Kidney tubule cell (primary cell): ENCODE data around the gene CSK.

Experiments used
- DNase-seq: peaks from one replicate; pipeline ENCODE4 v3.0.0-alpha.2; 2018; ENCODE audit warnings: low spot score

Gene CSK

DNA sequence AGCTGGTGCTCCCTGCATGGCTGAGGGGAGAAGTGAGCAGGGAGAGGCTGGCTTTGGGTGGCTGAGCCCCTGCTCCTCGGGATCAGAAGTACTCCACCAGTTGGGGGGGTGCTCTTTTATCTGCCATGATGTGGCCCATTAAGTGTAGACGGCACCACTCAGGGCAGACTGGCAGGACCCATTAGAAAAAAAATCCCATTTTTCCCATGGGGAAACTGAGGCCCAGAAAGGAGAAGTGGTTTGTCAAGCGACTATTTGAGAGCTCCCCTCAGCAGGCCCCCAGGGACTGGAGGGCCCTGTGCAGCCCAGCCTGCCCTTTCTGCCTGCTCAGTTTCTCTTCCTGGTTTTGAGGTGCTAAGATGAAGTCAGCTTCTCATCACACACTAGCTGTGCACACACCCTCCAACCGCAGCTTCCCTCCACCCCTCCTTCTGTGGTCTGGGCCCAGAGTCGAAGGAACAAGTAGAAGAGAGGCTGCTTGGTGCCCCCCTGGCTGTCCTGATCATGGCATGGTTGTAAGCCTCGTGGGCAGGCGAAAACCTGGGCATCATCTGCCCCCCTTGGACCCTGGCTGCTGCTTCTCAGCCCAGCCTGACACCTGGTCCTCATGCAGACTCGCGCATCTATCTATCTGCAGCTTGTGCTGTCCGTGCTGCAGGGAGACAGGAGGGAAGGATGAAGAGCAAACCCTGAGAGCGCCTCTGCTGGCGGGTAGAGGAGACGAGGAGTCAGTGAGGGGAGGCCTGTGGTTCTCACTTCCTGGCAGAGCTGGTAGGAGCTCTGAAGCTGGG is 5.6 kb downstream of the CSK start:
- DNase-seq, result peak; percentile 43

DNA sequence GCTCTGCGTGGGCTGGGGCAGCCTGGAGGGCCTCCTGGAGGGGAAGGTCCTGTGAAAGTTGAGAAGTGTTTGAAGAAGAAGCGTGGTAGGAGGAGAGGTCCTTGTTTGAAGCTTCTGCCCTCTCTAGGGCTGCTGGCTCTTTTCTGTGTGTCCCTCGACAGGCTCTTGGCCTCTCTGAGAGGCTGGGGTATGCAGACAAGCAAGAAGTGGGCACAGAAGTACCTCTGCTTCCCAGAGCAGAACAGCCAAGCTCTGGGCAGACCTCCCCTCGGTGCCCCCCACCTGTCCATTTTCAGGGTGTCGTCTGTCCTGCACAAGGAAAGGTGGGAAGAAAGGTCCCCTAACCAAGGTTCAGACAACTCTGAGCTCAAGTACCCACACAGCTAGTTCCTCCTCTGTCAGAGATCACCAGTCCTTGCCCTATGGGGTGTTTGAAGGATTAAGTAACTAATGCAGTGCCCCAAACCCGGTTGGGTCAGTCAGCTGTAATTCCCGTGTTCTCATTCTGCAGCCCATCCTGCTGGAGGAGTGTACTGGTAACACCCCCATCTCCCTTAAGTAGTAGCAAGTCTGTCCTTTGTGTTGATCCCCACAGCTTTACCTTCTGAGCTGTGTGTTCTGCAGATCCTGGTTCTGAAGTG is 6.3 kb downstream of the CSK start:
- DNase-seq, result no peak

DNA sequence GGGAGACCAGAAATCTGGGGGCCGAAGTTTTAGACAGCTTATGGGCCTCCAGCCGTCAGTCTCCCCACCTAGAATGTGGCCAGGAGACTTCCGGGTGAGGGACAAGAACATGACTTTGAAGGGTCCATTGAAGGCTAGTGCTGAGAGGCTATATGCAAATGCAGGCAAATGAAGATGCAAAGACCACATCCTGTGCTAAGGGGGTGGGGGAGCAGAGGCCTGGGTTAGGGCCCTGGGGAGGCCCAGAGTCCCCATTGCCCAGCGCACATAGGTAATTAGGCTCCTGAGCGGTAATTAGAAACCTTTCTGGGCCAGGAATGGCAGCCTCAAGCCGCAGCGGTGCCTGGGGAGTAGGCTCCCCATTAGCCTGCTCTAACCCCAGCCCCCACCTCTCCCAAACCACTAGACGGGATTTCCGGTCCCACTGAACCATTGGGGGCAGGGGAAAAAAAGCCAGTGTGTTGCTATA is 6.8 kb downstream of the CSK start:
- DNase-seq, result no peak

DNA sequence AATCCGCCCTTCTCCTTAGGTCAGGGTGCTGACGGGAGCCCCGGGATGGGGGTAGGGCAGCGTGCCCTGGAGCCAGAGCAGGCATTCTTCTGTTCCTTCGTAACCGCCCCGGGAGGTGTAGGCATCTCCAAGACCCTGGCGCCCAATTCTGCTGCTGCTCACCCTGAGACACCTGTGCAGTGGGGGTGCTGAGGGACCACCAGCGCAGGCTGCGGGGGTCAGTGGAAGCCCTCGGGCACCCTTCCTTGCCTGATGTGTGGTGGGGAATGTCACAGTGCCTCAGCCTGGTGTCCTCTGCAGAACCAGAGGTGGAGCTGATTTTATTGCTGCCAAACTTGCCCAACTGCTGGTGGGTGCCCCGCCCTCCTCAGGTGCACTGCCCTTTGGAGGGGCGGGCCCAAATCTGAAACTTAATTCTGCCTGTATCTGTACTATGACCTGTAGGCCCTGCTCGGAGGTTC is 7.3 kb downstream of the CSK start:
- DNase-seq, result peak; percentile 13

DNA sequence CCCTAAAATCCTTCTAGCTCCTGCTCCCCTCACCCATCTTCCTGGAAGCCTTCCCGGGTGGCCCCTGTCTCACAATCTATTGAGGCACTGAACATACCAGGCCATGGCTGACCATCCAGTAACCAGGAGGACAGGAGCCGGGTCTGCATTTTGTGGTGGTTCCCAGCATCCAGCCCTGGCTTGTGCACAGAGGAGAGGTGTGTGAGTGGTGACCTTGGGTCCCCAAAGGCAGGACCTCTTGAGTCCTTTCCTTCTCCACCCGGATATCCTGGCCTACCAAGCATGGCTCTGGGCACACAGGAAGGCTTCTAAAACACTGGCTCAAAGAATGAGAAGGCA is 7.8 kb downstream of the CSK start:
- peak; percentile 14 for DNase-seq

DNA sequence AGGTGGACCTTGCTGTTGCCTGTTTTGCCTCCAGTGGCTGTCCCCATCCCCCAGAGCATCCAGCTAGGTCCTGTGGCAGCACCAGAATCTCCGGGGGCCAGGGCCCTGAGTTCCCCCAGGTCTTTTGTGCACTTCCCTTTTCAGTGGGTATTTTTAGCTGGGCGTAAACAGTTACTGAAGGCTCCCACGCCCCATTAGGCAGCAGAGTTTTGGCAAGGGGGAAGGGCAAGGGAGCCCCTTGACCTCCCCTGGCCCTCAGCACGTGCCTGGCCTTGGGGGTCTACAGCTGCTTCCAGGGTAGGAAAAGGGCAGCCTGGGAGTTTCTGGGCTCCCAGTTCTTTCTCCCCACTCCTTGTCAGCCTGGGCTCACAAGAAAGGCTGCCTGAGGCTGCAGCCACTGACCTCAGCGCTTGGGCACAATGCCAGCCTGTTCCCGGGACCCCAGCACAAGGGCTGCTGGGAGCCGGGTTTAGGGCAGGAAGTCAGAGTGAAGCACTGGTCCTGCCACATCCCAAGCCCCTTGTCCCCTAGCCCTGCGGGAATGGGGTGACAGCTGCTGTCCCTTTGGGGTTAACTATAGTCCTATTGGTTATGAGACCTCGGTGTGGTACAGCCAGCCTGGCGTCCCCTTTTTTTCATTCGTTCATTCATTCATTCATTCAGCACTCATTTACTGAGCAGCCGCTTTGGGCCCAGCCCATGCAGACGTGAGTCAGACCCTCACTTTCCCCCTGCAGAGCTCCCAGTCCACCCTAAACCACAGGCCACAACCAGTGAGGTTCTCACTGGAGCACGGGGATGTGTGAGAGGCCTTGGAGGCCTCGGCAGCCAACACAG is 8.4 kb downstream of the CSK start:
- peak; percentile 86 for DNase-seq

DNA sequence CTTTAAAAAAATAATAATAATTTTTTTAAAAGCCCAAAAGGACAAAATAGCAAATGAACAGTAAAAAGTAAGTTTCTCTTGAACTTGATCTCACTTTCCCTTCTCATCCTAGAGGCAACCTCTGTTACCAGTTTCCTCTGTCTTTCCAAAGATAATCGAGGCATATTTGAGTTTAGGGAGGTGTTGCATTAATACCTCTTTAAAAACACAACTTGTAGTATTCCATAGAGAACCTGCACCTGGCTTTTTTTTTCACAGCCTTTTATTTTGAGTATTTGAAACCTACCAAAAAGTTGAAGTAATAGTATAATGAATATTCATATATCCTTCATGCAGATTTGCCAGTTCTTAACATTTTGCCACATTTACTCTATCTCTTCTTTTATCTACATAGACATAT is 9.1 kb downstream of the CSK start:
- no peak for DNase-seq

DNA sequence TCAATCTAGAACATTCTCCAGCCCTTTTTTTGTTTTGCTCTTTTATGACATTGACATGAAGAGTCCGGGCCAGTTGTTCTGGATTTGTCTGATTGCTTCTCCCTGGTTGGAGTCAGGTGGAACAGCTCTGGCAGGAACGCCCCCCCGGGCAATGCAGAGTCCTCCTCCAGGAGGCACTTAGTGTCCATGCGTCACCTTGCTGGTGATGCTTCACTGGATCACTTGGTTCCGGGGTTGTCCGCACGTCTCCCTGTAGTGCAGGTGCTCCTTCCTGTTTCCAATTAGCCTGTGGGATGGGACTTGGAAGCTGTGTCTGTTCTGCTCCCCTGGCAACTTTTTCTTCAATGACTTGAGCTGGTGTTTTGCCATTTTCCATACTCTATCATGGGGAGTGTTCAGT is 9.8 kb downstream of the CSK start:
- no peak for DNase-seq

DNA sequence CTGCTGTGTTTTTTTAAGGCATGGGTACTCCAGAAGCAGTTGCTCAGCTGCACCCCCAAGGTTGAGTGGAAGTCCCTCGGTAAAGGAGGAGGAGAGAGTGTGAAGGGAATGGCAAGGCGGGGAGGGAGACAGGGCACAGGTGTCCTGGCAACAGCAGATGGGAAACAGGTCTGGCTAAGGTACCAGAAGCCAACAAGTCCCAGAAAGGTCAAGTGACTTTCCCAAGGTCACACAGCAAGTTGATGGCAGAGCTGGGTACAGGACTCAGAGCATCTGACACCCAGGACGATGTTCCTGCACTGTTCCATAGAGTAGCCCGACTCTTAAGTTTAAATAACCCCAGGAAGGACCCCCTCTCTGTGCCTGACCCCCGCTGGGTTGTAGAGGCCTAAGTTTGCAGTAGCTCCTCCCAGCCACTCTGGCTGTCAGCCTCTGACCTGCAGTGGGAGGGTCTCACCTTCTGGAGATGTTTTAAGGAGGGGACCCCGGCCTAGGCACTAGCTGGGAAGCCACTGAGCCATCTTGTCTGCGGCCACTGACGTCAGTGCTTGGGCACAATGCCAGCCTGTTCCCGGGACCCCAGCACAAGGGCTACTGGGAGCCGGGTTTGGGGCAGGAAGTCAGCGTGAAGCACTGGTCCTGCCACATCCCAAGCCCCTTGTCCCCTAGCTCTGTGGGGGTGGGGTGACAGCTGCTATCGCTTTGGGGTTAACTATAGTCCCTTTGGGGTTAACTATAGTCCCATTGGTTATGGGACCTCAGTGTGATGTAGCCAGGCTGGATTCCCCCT is 10.5 kb downstream of the CSK start:
- no peak for DNase-seq

DNA sequence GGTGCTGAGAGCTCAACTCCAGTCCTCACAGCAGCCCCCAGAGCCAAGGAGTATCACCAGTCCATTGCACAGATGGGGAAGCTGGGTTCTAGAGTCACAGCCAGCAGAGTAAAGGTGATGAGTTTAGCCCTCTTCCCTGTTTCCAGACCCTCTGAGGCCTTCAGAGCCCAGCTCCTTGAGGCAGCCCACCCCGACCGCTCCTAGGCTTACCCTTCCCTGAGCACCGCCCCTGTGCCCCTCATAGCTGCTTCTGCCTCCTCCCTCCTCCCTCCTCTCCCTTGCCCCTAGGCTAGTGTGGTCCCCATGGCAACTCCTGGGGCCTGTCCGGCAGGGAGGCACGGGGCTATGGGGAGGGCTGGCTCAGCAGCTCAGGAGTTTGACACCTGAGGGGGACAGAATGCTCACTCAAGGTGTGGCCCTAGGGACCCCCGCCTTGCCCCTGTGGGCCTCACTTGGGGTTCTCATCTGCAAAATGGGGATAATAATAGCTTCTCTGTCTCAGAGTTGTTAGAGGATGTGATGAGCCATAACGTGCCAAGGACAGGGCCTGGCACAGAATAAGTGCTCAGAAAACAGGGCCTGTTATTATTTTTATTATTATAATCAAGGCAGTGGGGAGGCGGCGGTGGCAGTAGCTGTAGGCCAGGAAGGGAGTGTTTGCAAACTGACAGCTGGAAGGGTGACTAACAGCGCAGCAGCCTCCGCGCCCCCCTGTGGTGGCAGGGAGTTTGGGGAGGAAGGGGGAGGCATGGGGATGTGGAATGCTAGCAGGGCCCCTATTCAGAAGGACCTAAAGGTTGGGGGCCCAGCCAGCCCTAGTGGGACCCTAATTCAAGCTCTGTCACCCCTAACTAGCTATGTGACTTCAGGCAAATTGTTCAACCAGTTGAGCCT is 11.5 kb downstream of the CSK start:
- DNase-seq, result no peak

DNA sequence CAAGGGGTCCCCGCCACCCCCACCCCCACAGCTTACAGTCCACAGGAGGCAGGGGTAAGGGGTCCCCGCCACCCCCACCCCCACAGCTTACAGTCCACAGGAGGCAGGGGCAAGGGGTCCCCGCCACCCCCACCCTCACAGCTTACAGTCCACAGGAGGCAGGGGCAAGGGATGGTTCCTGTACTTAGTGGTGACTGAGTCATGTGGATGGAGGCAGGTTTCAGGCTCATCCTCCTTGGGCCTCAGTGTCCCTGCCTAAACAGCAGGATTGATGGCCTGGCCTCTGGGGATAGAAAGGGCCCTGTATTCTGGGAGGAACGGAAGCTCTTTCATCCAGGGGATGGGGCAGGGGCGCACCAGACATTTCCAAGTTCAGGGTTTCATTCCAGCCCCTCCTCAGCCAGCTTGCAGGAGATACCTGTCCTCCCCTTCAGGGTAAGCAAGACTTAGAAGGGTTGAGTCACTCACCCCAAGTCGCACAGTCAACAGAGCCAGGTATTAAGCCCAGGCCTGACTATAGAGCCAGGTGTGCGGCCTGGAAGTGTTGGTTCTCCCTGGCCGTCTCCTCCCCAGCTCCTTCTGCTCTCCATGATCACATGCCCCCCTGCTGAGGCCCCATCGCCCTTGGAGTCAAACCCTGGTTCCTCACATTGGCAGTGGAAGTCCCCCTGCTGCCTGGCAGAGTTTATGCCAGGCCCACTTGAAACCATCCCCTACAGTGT is 12.5 kb downstream of the CSK start:
- DNase-seq, result no peak

DNA sequence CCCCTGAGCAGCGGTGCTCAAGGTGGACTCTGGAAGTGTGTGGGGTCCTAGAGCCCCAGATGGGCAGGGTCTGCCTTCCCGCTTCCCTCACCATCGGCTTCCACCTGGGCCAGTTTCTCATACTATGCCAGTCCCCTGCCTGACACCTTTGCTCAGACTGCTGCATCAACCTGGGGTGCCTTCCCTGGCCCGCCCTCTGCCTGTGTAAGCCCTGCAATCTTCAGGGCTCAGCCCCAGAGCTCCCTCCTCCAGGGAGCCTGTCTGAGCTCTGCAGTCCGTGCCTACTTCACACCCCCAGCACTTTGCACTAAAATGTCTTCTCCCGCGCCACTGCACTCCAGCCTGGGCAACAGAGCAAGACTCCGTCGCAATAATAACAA is 13.1 kb downstream of the CSK start:
- DNase-seq, result no peak

DNA sequence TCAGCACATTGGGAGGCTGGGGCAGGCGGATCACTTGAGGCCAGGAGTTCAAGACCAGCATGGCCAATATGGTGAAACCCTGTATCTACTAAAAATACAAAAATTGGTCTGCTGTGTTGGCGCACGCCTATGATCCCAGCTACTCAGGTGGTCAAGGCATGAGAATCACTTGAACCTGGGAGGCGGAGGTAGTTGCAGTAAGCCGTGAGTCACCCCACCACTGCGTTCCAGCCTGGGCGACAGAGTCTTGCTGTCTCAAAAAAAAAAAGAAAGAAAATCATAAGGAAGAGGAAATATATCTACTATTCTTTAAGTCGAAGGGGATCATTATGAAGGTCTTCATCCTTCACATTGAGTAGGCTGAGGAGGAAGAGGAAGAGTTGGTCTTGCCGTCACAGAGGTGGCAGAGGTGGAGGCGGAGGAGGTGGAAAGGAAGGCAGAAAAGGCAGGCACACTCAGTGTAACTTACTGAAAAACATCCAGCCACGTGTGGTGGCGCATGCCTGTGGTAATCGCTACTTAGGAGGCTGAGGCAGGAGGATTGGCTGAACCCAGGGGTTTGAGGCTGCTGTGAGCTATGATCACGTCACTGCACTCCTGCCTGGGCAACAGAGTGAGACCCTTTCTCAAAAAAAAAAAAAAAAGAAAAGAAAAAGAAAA is 14.2 kb downstream of the CSK start:
- no peak for DNase-seq

DNA sequence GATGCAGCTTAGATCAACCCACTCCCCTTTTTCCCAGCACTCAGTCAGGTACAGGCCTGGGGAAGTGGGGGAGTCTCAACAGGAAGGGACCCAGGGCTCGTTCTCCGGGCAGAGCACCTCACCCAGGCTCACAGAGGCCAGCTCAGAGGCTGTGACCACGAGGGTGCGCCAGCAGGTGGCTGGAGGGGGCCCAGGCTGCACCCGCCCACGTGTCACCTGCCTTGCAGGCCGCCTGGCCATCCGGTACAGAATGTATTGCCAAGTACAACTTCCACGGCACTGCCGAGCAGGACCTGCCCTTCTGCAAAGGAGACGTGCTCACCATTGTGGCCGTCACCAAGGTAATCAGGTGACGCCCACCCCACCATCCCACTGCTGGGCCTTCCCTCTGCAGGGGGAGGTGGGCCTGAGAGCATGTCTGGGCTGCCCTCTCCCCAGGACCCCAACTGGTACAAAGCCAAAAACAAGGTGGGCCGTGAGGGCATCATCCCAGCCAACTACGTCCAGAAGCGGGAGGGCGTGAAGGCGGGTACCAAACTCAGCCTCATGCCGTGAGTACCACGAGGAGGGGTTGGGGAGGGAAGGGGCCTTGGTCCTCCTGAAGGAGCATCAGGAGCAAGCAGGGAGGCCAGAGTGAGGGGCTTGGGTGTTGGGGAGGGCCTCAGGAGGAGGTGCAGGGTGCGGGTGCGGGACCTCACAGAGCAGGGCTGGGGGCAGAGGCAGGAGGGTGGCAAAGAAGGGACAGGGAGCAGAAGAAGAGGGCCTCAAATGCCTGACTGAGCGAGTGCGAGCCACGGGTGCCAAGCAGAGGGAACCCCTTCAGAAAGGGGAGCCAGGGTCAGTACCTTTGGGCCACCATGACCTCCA is 16.7 kb downstream of the CSK start:
- DNase-seq, result no peak

DNA sequence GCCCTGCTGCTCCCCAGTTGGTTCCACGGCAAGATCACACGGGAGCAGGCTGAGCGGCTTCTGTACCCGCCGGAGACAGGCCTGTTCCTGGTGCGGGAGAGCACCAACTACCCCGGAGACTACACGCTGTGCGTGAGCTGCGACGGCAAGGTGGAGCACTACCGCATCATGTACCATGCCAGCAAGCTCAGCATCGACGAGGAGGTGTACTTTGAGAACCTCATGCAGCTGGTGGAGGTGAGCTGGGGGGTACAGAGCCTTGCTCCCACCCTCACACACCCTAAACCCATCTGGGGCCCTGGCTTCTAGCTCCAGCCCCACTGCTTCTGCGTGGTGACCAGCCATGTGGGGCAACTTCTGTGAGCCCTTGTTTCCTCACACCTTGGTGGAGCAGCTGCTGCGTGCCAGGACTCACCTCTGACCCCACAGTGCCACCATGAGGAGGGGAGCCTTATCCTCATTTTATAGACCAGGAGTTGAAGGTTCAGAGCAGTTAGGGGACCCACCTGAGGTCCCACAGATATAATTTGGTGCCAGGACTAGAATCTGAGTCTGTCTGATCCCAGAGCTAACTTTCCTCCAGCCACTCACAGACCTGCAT is 17.5 kb downstream of the CSK start:
- DNase-seq, result no peak

DNA sequence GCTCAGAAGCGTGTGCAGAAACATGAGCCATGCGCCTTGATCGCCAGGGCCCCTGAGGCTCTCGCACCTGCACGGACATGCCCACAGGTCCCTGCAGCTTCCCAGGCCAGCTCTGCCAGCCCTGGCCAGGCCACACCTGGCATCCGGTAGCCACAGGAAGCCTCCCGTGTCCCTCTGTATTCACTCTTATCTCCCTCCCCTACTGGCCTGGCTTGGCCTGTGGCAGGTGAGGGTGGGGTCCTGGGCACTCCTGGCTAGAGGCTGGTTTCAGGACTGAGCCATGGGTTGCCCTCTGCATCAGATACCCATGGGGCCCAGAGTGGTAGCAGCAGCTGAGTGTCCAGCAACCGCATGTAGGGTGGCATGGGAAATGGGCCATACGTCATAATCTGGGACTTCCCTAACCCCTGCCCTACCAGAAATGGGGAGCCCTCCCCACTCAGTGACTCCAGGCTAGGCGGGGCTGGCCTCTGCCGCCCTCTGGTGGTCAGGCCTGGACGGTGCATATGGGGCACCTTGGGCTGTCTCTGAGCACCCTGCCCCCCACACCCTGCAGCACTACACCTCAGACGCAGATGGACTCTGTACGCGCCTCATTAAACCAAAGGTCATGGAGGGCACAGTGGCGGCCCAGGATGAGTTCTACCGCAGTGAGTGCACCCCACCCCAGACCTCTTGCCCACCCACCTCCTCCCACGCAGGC is 18.1 kb downstream of the CSK start:
- peak; percentile 81 for DNase-seq

DNA sequence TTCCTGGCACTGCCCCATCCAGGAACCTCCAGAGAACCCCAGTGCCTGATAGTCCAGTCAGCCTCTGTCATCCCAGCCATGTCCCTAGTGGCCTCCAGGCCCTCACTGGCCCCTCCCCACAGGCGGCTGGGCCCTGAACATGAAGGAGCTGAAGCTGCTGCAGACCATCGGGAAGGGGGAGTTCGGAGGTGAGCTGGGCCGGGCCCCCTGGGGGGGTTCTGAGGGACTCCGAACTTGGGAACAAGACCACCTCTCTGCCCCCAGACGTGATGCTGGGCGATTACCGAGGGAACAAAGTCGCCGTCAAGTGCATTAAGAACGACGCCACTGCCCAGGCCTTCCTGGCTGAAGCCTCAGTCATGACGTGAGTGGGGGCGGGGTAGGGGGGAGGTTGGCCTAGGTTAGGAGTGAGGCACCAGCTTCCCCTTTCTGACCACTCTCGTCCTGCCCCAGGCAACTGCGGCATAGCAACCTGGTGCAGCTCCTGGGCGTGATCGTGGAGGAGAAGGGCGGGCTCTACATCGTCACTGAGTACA is 18.7 kb downstream of the CSK start:
- DNase-seq, result no peak
